Tibial nerve (tissue), 4 donors: ENCODE data around the gene EIF4ENIF1. TPM values are rescaled to one million over a fixed set of nuclear protein-coding genes. Genes with fewer than 3 reads are reported as not detected.
"Not testable (repeated sequence)": the region's sequence is repeated elsewhere in the genome, so short reads cannot be mapped to it uniquely, and the experiment has no call there.

Source experiments
- DNase-seq, 2 donors: peaks; one replicate each; pipeline ENCODE4 v3.0.0-alpha.2; 2019; ENCODE audit warnings: low spot score in 2 of 2
- H3K27ac ChIP-seq, 4 donors: fragments of 200-600 bp; sonication (generic) in 3 of 4; one replicate each; pipeline ENCODE4 v1.5.1; 2017 to 2019; ENCODE audit warnings: mild to moderate bottlenecking in 1 of 4
- H3K27me3 ChIP-seq, 2 donors: fragments of 200-600 bp; sonication (generic) in 1 of 2; one replicate each; pipeline versions ENCODE4 v1.5.1 to v1.6.0; 2017 to 2019
- H3K36me3 ChIP-seq, 3 donors: fragments of 200-600 bp; sonication (generic); one replicate each; pipeline ENCODE4 v1.5.1; 2018 to 2019
- H3K4me1 ChIP-seq, 4 donors: fragments of 200-600 bp; sonication (generic) in 3 of 4; one replicate each; pipeline ENCODE4 v1.5.1; 2017 to 2019
- H3K4me3 ChIP-seq, 4 donors: fragments of 200-600 bp; sonication (generic) in 3 of 4; one replicate each; pipeline ENCODE4 v1.5.1; 2017 to 2019; ENCODE audit warnings: mild to moderate bottlenecking in 1 of 4, moderate library complexity in 1 of 4
- H3K9me3 ChIP-seq, 4 donors: fragments of 200-600 bp; sonication (generic) in 3 of 4; one replicate each; pipeline ENCODE4 v1.5.1; 2017 to 2019
- EP300 ChIP-seq, 2 donors: sonication (generic); formaldehyde crosslinking; IDR thresholded peaks; one replicate each; pipeline ENCODE4 v1.6.1; 2017; ENCODE audit warnings: antibody characterized with exemption in 2 of 2, mild to moderate bottlenecking in 1 of 2
- POLR2A ChIP-seq, 2 donors: fragments of 450-650 bp; IDR thresholded peaks; one replicate each; pipeline ENCODE4 v1.6.1; 2017; ENCODE audit warnings: antibody characterized with exemption in 2 of 2, mild to moderate bottlenecking in 2 of 2, moderate library complexity in 2 of 2
- WGBS, 2 donors: methylation state at CpG; one replicate each; pipeline ENCODE4 v1.1.5; 2018; 5-methylcytosine and 5-hydroxymethylcytosine counted together
- total RNA-seq, 4 donors: library from RNA; depleted of rRNA; stranded (reverse); fragments of >200 nt; gene quantifications; one replicate each; pipeline ENCODE4 v1.1.0, GENCODE V29; 2016
- TF ChIP-seq, protein P1 (sequence below), 5 experiments: fragments of 200-600 bp in 3 of 5; fragments of 450-650 bp in 2 of 5; sonication (generic) in 3 of 5; IDR thresholded peaks; one replicate each; pipeline ENCODE4 v1.5.1; 2016 to 2019; ENCODE audit warnings: antibody characterized with exemption in 5 of 5, mild to moderate bottlenecking in 3 of 5, moderate library complexity in 2 of 5

EIF4ENIF1 gene
- total RNA-seq, 4 donors from 2014 or later = 14.4 to 31.8 (median 17.5) TPM

DNA sequence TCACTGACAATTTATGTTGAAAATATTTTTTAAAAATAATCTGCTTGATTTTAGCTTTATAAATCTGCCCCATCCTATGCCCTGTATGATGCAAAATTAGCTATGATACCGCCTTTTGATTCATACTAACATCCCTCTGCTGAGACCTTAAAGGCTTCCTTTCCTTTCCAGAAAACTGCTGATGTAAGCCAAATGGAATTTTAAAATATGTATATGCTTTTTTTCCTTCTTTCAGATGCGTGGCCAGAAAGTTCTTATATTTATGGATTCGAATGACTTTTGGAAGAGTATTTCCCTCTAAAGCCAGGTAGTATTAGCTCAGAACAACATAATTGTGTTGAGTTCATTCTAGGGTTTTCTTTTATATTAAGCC lies 41.2 kb upstream of the EIF4ENIF1 start:
- DNase-seq = no peak
- H3K27me3 ChIP-seq = no peaks in the 10 kb centered on the region
- peaks cover 0 to 4% (median 0%) of the 10 kb centered on the region in 4 donors for H3K4me1 ChIP-seq
- WGBS, 2 donors = 33 to 44% methylated on average over 3 of the region's 3 CpGs
- H3K4me3 ChIP-seq = no peak overlapping the region
- peaks cover 0 to 10% (median 0%) of the 10 kb centered on the region in 3 donors for H3K36me3 ChIP-seq
- H3K9me3 ChIP-seq = no peaks in the 10 kb centered on the region
- TF ChIP-seq, protein P1, sequence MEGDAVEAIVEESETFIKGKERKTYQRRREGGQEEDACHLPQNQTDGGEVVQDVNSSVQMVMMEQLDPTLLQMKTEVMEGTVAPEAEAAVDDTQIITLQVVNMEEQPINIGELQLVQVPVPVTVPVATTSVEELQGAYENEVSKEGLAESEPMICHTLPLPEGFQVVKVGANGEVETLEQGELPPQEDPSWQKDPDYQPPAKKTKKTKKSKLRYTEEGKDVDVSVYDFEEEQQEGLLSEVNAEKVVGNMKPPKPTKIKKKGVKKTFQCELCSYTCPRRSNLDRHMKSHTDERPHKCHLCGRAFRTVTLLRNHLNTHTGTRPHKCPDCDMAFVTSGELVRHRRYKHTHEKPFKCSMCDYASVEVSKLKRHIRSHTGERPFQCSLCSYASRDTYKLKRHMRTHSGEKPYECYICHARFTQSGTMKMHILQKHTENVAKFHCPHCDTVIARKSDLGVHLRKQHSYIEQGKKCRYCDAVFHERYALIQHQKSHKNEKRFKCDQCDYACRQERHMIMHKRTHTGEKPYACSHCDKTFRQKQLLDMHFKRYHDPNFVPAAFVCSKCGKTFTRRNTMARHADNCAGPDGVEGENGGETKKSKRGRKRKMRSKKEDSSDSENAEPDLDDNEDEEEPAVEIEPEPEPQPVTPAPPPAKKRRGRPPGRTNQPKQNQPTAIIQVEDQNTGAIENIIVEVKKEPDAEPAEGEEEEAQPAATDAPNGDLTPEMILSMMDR (IDR thresholded peaks at IDR 0.05) = no peak
- TF ChIP-seq EP300 (IDR thresholded peaks at IDR 0.05) = no peak
- no peak for TF ChIP-seq POLR2A (IDR thresholded peaks at IDR 0.05)
- no peak overlapping the region for H3K27ac ChIP-seq

DNA sequence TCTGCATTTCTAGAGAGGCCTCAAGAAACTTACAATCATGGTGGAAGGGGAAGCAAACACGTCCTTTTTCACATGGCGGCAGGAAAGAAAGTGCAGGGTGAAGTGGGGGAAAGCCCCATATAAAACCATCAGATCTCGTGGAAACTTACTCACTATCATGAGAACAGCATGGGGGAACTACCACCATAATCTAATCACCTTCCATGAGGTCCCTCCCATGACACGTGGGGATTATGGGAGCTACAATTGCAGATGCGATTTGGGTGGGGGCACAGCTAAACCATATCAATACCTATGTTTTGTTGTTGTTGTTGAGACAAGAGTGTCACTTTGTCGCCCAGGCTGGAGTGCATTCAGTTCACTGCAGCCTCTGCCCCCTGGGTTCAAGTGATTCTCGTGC lies 36.6 kb upstream of the EIF4ENIF1 start:
- Histone ChIP-seq H3K36me3 (peaks cover 0 to 3% (median 0%) of the 10 kb centered on the region in 3 donors), H3K9me3 (no peaks in the 10 kb centered on the region), H3K27me3 (no peaks in the 10 kb centered on the region), H3K4me3 (no peak overlapping the region), H3K4me1 (peaks cover 0 to 4% (median 0%) of the 10 kb centered on the region in 4 donors), H3K27ac (no peak overlapping the region)
- WGBS, 2 donors = 86 to 91% methylated on average over 7 of the region's 7 CpGs
- TF ChIP-seq, protein P1 (IDR thresholded peaks at IDR 0.05) = no peak
- TF ChIP-seq EP300 (IDR thresholded peaks at IDR 0.05) (no peak), POLR2A (IDR thresholded peaks at IDR 0.05) (no peak)
- no peak for DNase-seq

DNA sequence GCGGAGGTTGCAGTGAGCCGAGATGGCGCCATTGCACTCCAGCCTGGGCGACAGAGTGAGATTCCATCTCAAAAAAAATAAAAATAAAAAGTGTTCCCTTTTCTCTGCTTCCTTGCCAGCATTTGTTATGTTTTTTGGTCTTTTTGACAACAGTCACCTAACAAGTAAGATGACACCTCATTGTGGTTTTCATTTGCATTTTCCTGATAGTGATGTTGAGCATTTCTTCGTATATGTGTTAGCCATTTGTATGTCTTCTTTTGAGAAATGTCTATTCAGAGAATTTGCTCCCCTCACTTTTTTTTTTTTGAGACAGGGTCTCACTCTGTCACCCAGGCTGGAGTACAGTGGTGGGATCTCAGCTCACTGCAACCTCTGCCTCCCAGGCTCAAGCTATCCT lies 34.5 kb upstream of the EIF4ENIF1 start:
- not testable (repeated sequence) for H3K27ac ChIP-seq, H3K36me3 ChIP-seq, H3K9me3 ChIP-seq, H3K27me3 ChIP-seq, DNase-seq, H3K4me1 ChIP-seq, H3K4me3 ChIP-seq
- WGBS, 2 donors = 93 to 95% methylated on average over 5 of the region's 5 CpGs

DNA sequence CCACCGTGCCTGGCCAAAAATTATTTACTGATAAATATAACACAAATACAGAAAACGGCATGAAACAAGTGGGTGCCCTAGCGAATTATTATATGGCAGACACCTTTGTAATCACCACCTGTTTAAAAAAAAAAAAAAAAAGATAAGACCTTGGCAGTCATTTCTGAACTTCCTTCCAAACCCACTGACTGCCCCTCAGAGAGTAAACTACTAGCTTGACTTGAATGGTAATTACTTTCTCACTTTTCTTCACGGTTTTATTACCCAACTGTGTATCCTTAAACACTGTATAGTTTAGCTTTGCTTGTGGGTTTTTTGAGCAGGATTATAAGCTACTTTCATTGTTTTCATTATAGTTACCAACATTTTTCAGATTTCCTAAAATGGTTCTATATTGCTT lies 30.4 kb upstream of the EIF4ENIF1 start:
- WGBS, 2 donors = 62 to 74% methylated on average over 4 of the region's 4 CpGs
- H3K4me1 ChIP-seq = no peaks in the 10 kb centered on the region
- no peaks in the 10 kb centered on the region for H3K27me3 ChIP-seq
- DNase-seq = no peak
- H3K27ac ChIP-seq = no peak overlapping the region
- no peaks in the 10 kb centered on the region for H3K9me3 ChIP-seq
- TF ChIP-seq, protein P1 (IDR thresholded peaks at IDR 0.05) = no peak
- TF ChIP-seq POLR2A (IDR thresholded peaks at IDR 0.05) (no peak), EP300 (IDR thresholded peaks at IDR 0.05) (no peak)
- H3K36me3 ChIP-seq = peaks cover 0 to 8% (median 0%) of the 10 kb centered on the region in 3 donors
- no peak overlapping the region for H3K4me3 ChIP-seq

DNA sequence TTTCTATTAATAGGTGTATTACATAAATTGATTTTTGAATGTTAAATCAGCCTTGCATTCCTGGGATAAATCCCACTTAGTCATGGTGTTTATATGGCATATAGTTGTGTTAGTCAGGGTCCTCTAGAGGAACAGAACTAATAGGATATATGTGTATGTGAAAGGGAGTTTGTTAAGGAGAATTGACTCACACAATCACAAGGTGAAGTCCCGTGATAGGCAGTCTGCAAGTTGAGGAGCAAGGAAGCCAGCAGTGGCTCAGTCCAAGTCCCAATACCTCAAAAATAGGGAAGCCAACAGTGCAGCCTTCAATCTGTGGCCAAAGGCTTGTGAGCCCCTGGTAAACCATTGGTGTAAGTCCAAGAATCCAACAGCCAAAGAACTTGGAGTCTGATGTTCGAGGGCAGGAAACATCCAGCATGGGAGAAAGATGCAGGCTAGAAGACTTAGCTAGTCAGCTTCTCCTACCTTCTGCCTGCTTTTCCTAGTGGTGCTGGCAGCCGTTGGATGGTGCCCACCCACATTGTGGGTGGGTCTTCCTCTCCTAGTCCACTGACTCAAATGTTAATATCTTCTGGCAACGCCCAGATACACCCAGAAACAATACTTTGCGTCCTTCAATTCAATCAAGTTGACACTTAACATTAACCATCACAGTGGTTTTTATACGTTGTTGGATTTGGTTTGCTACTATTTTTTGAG lies 19.6 kb upstream of the EIF4ENIF1 start:
- TF ChIP-seq POLR2A (IDR thresholded peaks at IDR 0.05) = no peak
- TF ChIP-seq, protein P1 (IDR thresholded peaks at IDR 0.05) = no peak
- TF ChIP-seq EP300 (IDR thresholded peaks at IDR 0.05) = no peak
- H3K9me3 ChIP-seq = peaks cover 0 to 9% (median 0%) of the 10 kb centered on the region in 4 donors
- no peak overlapping the region for H3K27ac ChIP-seq
- peaks cover 0 to 46% (median 0%) of the 10 kb centered on the region in 3 donors for H3K36me3 ChIP-seq
- H3K4me1 ChIP-seq = no peaks in the 10 kb centered on the region
- H3K27me3 ChIP-seq = no peaks in the 10 kb centered on the region
- 86 to 90% methylated on average over 6 of the region's 6 CpGs for WGBS, 2 donors
- no peak for DNase-seq
- no peak overlapping the region for H3K4me3 ChIP-seq
